Epidermal melanocyte (primary cell): ENCODE measurements around the gene B3GALT5.

Experiments used
- DNase-seq: peaks from one replicate; pipeline ENCODE4 v3.0.0; 2011; ENCODE audit warnings: low spot score; ENCODE audit not compliant: insufficient read length

Gene B3GALT5

DNA sequence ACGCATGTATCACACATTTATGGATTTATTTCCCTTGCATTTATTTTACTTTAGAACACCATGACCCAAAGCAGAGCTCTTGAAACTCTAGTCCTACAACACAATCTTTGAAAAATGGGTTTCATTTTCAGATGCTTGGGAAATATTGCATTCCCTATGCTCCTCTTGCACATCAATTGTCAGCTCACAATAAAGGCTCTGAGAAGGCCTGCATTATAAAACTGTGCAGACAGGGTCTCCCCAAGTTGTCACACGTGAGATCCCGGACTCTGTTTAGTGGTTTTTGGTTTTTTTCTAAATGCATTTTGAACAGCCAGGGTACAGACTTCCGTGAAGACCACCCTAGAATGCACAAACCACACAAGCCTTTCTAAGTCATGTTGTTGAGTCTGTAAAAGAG lies 9.9 kb upstream of the B3GALT5 start:
- no peak for DNase-seq

DNA sequence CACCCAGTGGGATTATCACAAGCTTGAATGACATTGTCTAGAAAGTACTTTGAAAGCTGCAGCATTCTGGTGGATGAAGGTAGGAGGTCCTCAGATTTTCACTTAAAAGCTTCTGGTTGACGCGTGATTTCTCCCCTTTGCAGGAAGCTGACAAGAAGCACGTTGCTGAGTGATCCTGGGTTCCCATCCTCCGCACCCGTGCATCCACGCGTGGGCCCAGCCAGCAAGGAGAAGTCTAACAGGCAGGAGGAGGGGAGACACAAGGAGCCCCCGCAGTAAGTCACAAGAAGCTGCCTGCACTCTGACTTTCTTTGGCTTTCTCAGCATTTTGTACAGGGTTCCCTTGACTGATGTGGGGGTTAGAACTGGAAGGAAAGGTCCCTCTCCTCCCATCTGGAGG lies 7.8 kb upstream of the B3GALT5 start:
- no peak for DNase-seq

DNA sequence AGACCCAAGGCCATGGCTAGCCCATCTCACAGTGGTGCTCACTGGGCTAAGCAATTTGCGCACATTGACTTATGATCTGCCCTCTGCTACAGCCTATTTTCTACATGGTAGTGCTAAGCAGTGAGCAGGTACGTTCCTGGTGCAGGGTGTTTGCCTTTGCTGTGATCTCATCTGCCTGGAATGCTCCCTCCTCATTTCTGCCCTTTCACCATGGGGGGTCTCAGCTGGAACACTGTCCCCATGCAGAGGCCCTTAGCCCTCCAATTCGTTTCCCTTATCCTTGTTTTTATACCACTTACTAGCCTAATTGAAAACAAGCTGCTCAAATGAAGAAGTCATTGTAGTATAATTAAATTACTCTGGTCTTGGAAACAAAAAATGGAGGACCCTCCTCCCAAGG lies 2.0 kb upstream of the B3GALT5 start:
- no peak for DNase-seq

DNA sequence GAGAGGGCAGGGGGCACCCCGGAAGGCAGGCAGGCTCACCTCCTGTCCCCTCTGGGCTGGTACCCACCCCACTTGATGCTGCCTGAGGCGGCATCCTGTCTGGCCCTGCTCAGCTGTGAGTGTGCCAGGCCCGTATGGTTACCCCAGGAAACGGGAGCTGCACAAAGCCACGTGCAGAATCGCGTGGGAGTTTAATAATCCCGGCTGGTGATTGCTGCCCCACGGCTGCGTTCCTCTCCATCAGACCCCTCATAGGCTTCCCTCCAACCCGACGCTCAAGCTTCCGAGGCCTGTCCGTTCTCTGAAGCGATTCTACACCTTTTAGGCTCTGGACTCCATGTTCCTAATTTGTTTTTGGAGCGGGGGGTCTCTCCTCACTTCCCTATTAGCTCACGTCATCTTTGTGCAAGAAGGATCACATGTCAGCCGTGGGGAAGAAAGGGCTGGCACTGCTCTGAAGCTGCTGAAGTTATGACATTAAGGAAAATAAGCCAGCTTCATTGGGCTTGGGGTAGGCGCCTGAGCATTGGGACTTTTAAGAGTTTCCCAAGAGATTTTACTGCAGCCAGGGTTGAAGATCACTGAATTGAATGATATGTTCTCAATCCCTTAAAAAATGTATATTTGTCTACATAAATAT lies 1.1 kb upstream of the B3GALT5 start:
- no peak for DNase-seq

DNA sequence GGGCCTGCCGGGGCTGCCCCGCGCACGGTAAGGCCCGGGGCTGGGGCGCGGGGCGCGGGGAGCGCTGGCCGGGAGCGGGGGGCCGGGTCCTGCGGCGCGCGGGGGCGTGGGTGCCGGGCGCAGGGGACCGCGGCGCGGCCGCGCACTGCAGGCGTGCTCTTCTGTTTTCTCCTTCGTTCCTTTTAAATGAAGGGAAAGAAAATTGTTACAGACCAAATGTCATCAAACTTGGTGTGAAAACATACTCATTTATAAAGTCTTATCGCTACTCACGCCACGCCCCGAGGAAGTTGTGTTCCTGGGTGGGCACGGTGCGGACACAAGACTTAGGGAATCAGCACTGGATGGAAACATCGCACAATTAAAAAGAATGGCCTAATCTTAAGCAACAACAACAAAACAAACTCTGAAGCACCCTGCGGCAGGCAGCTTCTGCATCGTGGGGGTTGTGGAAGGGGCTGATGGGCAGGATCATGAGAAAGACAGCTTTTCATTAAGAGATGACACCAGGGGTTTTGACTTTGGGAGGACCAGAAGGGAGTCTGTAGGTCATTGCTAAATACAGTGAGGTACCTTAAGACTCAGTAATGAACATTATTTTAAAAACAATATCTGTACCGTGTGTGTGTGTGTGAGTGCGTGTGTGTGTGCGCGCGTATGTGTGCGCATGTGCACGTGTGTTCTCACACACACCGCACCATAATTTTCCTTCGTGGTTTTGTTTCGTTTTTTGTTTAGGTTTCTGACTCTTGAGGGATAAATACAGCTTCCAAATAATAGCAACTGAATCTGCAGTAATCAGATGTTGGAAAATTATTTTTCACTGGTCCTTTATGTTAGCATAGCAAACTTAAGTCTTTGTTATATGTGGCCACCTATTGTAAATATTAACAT lies 548 bp downstream of the B3GALT5 start:
- DNase-seq: no peak

- DNase-seq: no peak
These were observed 3.6 kb downstream of the B3GALT5 start for GRCh38 chr21:39616211-39616772.

- no peak for DNase-seq
These were observed 8.1 kb downstream of the B3GALT5 start for GRCh38 chr21:39620856-39621255.

DNA sequence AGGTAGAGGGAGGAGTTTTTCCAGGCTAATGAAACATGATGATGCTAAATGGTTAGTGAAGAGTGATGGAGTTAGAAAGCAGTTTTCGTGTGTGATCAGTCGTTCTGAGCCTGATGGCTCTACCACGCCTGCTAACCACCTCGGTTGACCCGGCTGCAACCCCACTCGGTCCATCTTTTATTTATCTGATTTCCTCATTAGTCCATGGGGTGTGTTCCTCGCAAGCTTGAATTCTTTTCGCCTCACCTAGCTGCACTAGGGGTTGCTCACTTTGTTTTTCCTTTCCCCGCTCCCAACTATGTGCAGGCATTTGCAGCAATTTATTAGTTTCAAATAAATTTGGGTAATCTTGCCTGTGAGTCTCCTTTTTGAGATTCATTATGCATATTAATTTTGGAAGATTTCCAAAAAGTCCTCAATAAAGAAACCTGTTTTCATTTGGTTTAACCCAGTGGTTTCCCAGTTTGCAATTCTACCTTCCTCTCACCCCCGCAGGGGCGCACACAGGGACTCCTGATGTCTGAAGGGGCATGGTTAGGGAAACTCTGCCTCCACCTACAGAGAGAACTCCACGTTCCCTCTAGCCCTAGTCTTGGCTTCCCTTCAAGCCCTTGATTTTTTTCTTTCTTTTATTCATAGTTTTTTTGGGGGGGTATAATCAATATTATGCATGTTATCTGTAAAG lies 12.6 kb downstream of the B3GALT5 start:
- DNase-seq: no peak

DNA sequence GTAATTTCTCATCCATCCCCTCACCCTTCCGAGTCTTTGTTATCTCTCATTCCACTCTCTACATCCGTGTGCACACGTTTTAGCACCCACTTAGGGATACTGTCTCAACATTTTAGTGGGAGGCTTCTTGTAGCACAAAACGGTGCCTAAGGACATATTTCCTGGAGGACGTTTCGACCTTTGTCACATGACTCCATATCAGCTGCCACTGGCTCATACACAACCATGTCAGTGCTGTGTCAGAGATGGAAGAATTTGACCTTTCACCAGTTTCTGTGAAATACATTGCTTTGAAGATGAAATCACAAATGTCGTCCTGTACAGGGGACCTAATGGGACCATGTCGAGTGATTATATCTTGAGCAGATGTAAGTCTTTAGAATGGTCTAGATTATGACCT lies 15.6 kb downstream of the B3GALT5 start:
- no peak for DNase-seq

GRCh38 chr21:39630191-39630591 lies 17.5 kb downstream of the B3GALT5 start:
- no peak for DNase-seq

DNA sequence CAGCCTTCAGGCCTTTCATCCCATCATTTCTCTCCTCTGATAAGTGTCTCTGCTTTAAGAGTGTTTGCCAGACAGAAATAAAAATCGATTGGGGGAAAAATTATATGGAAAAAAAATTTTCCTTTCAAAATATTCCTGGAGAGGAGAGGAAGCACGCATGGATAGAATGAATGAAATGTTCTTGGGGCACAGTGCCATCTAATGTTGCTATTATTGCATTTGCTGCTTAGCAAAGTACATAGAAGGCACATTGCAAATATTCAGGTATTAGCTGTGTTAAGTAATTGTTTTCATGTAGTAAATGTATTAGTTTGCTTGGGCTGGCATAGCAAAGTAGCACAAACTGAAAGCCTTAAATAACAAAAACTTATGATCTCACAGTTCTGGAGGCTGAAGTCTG lies 18.1 kb downstream of the B3GALT5 start:
- DNase-seq: no peak

- no peak for DNase-seq
These were observed 19.3 kb downstream of the B3GALT5 start for GRCh38 chr21:39631842-39632562.

DNA sequence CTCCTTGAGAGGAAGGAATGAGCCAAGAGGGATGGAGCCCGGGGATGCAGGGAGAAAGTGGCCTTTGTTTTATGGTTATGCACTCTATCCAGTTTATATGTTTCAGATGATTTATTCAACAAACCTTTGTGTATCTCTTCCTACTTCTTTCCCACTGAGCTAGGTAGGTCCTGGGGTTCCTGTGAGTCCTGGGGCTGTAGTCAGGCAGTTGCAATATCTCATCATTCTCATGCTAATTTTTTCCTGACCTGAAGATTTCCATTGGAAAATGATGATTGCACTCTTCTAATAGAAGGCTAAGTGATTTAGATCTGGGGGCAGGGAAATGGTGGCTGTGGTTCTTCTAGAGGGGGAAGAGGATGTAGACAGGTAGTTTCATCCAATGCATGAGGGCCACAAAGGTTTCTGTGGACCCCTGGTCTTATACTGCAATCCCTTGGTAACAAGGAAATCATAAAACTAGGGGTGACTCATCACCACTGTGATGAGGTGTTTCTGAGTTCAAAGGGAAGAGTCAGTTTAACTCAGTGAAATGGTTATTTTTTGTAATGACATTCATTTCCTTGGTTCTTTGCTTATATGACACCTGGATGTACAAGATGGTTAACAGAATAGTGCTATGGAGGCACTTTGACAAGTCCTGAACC lies 20.2 kb downstream of the B3GALT5 start:
- no peak for DNase-seq

DNA sequence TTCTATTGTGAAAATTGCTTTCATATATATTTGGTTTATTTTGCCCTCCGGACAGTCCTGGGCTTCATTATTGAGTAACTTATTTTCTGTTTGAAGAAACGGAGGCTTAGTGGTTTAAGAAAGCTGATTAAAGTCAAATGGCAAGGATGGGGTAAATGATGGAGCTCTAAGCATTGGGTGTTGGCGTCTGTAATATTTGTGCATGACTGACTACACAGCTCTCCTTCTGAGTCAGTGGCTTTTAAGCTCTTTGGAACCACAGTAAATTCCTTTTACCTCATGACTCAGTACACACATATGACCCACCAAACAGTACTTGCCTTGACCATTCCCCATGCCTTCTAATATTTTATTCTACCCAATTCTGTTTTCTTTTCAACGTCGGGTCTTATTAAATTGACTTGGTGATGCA lies 21.0 kb downstream of the B3GALT5 start:
- peak; percentile 64 for DNase-seq

GRCh38 chr21:39634507-39634906 lies 21.8 kb downstream of the B3GALT5 start:
- DNase-seq: no peak

- no peak for DNase-seq
These were observed 24.6 kb downstream of the B3GALT5 start for GRCh38 chr21:39637197-39637970.

- DNase-seq: no peak
These were observed 25.2 kb downstream of the B3GALT5 start for GRCh38 chr21:39637971-39638240.

GRCh38 chr21:39638281-39638680 lies 25.5 kb downstream of the B3GALT5 start:
- DNase-seq: no peak

- DNase-seq: no peak
These were observed 28.0 kb downstream of the B3GALT5 start for GRCh38 chr21:39640754-39641153.

- no peak for DNase-seq
These were observed 29.2 kb downstream of the B3GALT5 start for GRCh38 chr21:39641827-39642450.
